WTC11 (cell line): ENCODE results near the gene BICC1.

Source experiments
- SMAD3 ChIP-seq: sonication (generic); formaldehyde crosslinking; IDR thresholded peaks from 2 replicates; pipeline ENCODE4 v1.8.0; 2022; ENCODE audit warnings: missing genetic modification reagents, mild to moderate bottlenecking, borderline replicate concordance
- SP1 ChIP-seq: sonication (generic); formaldehyde crosslinking; conservative IDR thresholded peaks from 2 replicates; pipeline ENCODE4 v1.8.1; 2022; ENCODE audit warnings: missing genetic modification reagents
- TF ChIP-seq, protein P1 (sequence below): fragments of 200-600 bp; IDR thresholded peaks from 2 replicates; pipeline ENCODE4 v1.8.0; 2022; ENCODE audit warnings: antibody characterized with exemption
- TF ChIP-seq, protein P2 (sequence below): sonication (generic); formaldehyde crosslinking; IDR thresholded peaks from 2 replicates; pipeline ENCODE4 v1.8.1; 2022; ENCODE audit warnings: missing genetic modification reagents, borderline replicate concordance
- TF ChIP-seq, protein P3 (sequence below): sonication (generic); formaldehyde crosslinking; IDR thresholded peaks from 2 replicates; pipeline ENCODE4 v1.8.0; 2022; ENCODE audit warnings: mild to moderate bottlenecking, missing genetic modification reagents
- TF ChIP-seq, protein P4 (sequence below): sonication (generic); formaldehyde crosslinking; conservative IDR thresholded peaks from 2 replicates; pipeline ENCODE4 v1.8.1; 2022; ENCODE audit warnings: mild to moderate bottlenecking, missing genetic modification reagents
- TF ChIP-seq, protein P5 (sequence below): sonication (generic); formaldehyde crosslinking; IDR thresholded peaks from 2 replicates; pipeline ENCODE4 v1.8.1; 2023; ENCODE audit warnings: mild to moderate bottlenecking, missing genetic modification reagents, borderline replicate concordance

DNA sequence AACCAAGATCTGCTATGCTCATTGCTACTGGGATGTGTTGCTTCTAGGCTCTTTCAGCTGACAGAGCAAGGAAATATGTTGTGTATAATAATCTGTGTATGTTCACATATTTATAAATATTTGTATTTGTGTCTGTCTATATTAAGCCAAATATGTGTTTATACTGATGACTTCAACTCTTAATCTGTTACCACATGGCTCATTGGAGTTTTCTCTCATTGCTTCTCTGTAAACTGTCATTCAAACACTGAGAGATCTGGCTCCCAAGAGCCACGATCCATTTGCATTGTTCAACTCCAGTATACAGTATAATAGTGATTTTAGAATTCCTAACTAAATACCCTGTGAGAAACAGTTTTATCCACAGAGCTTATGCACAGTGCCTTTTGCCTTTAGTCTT lies 35.3 kb downstream of the BICC1 start:
- TF ChIP-seq, protein P1, sequence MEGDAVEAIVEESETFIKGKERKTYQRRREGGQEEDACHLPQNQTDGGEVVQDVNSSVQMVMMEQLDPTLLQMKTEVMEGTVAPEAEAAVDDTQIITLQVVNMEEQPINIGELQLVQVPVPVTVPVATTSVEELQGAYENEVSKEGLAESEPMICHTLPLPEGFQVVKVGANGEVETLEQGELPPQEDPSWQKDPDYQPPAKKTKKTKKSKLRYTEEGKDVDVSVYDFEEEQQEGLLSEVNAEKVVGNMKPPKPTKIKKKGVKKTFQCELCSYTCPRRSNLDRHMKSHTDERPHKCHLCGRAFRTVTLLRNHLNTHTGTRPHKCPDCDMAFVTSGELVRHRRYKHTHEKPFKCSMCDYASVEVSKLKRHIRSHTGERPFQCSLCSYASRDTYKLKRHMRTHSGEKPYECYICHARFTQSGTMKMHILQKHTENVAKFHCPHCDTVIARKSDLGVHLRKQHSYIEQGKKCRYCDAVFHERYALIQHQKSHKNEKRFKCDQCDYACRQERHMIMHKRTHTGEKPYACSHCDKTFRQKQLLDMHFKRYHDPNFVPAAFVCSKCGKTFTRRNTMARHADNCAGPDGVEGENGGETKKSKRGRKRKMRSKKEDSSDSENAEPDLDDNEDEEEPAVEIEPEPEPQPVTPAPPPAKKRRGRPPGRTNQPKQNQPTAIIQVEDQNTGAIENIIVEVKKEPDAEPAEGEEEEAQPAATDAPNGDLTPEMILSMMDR: no peak
- TF ChIP-seq SMAD3: no peak
- TF ChIP-seq, protein P2, sequence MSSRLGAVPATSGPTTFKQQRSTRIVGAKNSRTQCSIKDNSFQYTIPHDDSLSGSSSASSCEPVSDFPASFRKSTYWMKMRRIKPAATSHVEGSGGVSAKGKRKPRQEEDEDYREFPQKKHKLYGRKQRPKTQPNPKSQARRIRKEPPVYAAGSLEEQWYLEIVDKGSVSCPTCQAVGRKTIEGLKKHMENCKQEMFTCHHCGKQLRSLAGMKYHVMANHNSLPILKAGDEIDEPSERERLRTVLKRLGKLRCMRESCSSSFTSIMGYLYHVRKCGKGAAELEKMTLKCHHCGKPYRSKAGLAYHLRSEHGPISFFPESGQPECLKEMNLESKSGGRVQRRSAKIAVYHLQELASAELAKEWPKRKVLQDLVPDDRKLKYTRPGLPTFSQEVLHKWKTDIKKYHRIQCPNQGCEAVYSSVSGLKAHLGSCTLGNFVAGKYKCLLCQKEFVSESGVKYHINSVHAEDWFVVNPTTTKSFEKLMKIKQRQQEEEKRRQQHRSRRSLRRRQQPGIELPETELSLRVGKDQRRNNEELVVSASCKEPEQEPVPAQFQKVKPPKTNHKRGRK (CRISPR knock-in tag): no peak
- TF ChIP-seq, protein P3, sequence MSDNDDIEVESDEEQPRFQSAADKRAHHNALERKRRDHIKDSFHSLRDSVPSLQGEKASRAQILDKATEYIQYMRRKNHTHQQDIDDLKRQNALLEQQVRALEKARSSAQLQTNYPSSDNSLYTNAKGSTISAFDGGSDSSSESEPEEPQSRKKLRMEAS (CRISPR knock-in tag): no peak
- TF ChIP-seq, protein P4, sequence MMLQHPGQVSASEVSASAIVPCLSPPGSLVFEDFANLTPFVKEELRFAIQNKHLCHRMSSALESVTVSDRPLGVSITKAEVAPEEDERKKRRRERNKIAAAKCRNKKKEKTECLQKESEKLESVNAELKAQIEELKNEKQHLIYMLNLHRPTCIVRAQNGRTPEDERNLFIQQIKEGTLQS: no peak
- TF ChIP-seq, protein P5, sequence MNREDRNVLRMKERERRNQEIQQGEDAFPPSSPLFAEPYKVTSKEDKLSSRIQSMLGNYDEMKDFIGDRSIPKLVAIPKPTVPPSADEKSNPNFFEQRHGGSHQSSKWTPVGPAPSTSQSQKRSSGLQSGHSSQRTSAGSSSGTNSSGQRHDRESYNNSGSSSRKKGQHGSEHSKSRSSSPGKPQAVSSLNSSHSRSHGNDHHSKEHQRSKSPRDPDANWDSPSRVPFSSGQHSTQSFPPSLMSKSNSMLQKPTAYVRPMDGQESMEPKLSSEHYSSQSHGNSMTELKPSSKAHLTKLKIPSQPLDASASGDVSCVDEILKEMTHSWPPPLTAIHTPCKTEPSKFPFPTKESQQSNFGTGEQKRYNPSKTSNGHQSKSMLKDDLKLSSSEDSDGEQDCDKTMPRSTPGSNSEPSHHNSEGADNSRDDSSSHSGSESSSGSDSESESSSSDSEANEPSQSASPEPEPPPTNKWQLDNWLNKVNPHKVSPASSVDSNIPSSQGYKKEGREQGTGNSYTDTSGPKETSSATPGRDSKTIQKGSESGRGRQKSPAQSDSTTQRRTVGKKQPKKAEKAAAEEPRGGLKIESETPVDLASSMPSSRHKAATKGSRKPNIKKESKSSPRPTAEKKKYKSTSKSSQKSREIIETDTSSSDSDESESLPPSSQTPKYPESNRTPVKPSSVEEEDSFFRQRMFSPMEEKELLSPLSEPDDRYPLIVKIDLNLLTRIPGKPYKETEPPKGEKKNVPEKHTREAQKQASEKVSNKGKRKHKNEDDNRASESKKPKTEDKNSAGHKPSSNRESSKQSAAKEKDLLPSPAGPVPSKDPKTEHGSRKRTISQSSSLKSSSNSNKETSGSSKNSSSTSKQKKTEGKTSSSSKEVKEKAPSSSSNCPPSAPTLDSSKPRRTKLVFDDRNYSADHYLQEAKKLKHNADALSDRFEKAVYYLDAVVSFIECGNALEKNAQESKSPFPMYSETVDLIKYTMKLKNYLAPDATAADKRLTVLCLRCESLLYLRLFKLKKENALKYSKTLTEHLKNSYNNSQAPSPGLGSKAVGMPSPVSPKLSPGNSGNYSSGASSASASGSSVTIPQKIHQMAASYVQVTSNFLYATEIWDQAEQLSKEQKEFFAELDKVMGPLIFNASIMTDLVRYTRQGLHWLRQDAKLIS (CRISPR knock-in tag): no peak
- TF ChIP-seq SP1 (CRISPR knock-in tag): no peak
